PFSK-1 (cell line): ENCODE results near the gene ABCC9.

Experiments used
- POLR2AphosphoS5 ChIP-seq: IDR thresholded peaks from 2 replicates; pipeline ENCODE4 v1.6.1; 2012; ENCODE audit warnings: low read depth, mild to moderate bottlenecking, control low read depth, low read length, moderate library complexity
- TAF1 ChIP-seq: IDR thresholded peaks from 2 replicates; pipeline ENCODE4 v1.6.1; 2012; ENCODE audit warnings: low read length, control low read depth, borderline replicate concordance; ENCODE audit not compliant: insufficient read depth

DNA sequence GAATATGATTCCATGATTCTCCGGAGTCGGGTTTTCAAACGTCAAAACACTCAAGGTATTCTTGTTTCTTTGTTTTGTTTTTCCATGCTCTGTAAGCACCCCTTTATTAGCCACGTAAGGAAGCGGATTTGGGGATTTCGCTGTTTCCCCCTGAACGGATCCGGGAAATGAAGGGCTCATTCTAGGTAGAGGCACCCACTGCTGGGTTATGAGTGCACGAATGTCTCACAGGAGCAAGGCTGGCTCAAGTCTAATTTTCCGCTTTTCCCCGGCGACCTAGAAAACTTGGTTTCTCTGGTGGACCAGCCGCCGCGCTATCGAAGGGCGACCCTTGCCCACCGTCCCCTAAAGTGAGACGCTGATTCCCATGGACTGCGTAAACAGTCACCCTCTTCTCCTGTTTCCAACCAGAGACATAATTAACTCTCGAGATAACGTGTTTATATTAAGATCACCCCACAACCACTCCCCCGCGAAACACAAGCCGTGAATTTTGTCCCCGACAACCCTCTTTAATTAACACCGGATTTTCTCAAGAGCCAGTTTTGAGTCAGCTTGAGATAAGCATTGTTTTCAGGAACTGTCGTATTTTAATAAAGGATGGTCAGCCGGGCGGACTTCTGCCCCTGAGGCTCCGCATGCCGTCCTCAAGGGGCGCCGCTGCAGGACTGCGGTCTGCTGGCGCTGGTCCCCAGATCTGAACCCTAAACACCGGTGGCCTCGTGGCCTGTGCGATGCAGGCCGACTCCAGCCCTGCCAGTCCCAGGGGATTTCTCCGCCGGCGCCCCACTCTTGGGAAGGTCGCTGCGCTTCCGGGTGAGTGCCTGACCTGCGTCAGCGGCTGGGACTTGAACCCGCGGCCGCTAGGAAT is 515 bp upstream of the ABCC9 start:
- TF ChIP-seq POLR2AphosphoS5 = no peak
- TF ChIP-seq TAF1 = no peak
